Liver (tissue), 9 donors: ENCODE measurements around the gene AKR1C2. TPM values are rescaled to one million over a fixed set of nuclear protein-coding genes. Genes with fewer than 3 reads are reported as not detected.
"Not testable (repeated sequence)": the region's sequence is repeated elsewhere in the genome, so short reads cannot be mapped to it uniquely, and the experiment has no call there.

Experiments used
- DNase-seq: peaks from one replicate; pipeline ENCODE4 v3.0.0-alpha.2; 2017; ENCODE audit warnings: low spot score
- H3K27ac ChIP-seq, 2 donors: one replicate each; pipeline ENCODE4 v1.7.0; 2013; ENCODE audit warnings: inconsistent platforms in 2 of 2, low read length in 2 of 2, control low read depth in 1 of 2, low read depth in 1 of 2, mild to moderate bottlenecking in 1 of 2
- H3K27me3 ChIP-seq, 4 donors: one replicate each; pipeline versions ENCODE4 v1.6.1 to v1.7.0; 2013; ENCODE audit warnings: low read length in 3 of 4, inconsistent platforms in 1 of 4, mild to moderate bottlenecking in 1 of 4, moderate library complexity in 1 of 4; ENCODE audit not compliant: control insufficient read depth in 4 of 4, insufficient read depth in 4 of 4
- H3K36me3 ChIP-seq, 4 donors: one replicate each; pipeline versions ENCODE4 v1.6.1 to v1.7.0; 2013; ENCODE audit warnings: low read length in 3 of 4, mild to moderate bottlenecking in 3 of 4, low read depth in 1 of 4, moderate library complexity in 1 of 4; ENCODE audit not compliant: control insufficient read depth in 4 of 4, insufficient read depth in 3 of 4
- H3K4me1 ChIP-seq, 4 donors: one replicate each; pipeline versions ENCODE4 v1.6.1 to v1.7.0; 2013; ENCODE audit warnings: low read length in 3 of 4, mild to moderate bottlenecking in 3 of 4, moderate library complexity in 1 of 4; ENCODE audit not compliant: control insufficient read depth in 4 of 4, insufficient read depth in 4 of 4
- H3K4me3 ChIP-seq, 3 donors: one replicate each; pipeline versions ENCODE4 v1.6.1 to v1.7.0; 2013; ENCODE audit warnings: low read length in 3 of 3, control low read depth in 1 of 3, low read depth in 1 of 3, mild to moderate bottlenecking in 1 of 3
- H3K9ac ChIP-seq, 2 donors: one replicate each; pipeline ENCODE4 v1.7.0; 2013; ENCODE audit warnings: low read length in 2 of 2, mild to moderate bottlenecking in 2 of 2, moderate library complexity in 2 of 2, control low read depth in 1 of 2, low read depth in 1 of 2
- H3K9me3 ChIP-seq, 4 donors: one replicate each; pipeline versions ENCODE4 v1.6.1 to v1.7.0; 2013; ENCODE audit warnings: low read length in 3 of 4; ENCODE audit not compliant: control insufficient read depth in 4 of 4
- CTCF ChIP-seq: fragments of 150-350 bp; IDR thresholded peaks from 2 replicates; pipeline ENCODE4 v1.5.1; 2017; ENCODE audit warnings: improper control_type of control experiment, low read depth, low read length; ENCODE audit not compliant: missing input control
- EGR1 ChIP-seq, 2 donors: IDR thresholded peaks; 2 replicates each; pipeline ENCODE4 v1.6.1; 2016 to 2018; ENCODE audit warnings: antibody characterized with exemption in 2 of 2, low read depth in 2 of 2
- FOXA1 ChIP-seq: IDR thresholded peaks from 2 replicates; pipeline ENCODE4 v1.6.1; 2016; ENCODE audit warnings: antibody characterized with exemption
- FOXA2 ChIP-seq: IDR thresholded peaks from 2 replicates; pipeline ENCODE4 v1.6.1; 2016; ENCODE audit warnings: antibody characterized with exemption
- GABPA ChIP-seq, 2 donors: IDR thresholded peaks in 1 of 2; conservative IDR thresholded peaks in 1 of 2; 2 replicates each; pipeline ENCODE4 v1.6.1; 2016; ENCODE audit warnings: antibody characterized with exemption in 2 of 2, mild to moderate bottlenecking in 1 of 2, moderate library complexity in 1 of 2
- HNF4G ChIP-seq: IDR thresholded peaks from 2 replicates; pipeline ENCODE4 v1.6.1; 2016; ENCODE audit warnings: antibody characterized with exemption
- RAD21 ChIP-seq, 2 donors: IDR thresholded peaks; 2 replicates each; pipeline ENCODE4 v1.6.1; 2016; ENCODE audit warnings: antibody characterized with exemption in 2 of 2, mild to moderate bottlenecking in 2 of 2
- RXRA ChIP-seq, 2 donors: IDR thresholded peaks; 2 replicates each; pipeline ENCODE4 v1.6.1; 2017 to 2018; ENCODE audit warnings: antibody characterized with exemption in 2 of 2, mild to moderate bottlenecking in 1 of 2
- TAF1 ChIP-seq: conservative IDR thresholded peaks from 2 replicates; pipeline ENCODE4 v1.6.1; 2016; ENCODE audit warnings: antibody characterized with exemption, mild to moderate bottlenecking
- YY1 ChIP-seq: IDR thresholded peaks from 2 replicates; pipeline ENCODE4 v1.6.1; 2016; ENCODE audit warnings: antibody characterized with exemption, mild to moderate bottlenecking
- WGBS: extraction: QIAGEN DNeasy Blood & Tissue Kit; methylation state at CpG from one replicate; pipeline ENCODE4 v1.1.7; 2013; 5-methylcytosine and 5-hydroxymethylcytosine counted together
- polyA plus RNA-seq, 2 donors: library from polyadenylated mRNA; stranded (reverse) in 1 of 2; unstranded in 1 of 2; fragments of 200-250 nt in 1 of 2; fragments of >200 nt in 1 of 2; fragmentation: Nextera tagmentation in 1 of 2; extraction: Ambion mirVana in 1 of 2; gene quantifications; one replicate each; pipeline versions ENCODE4 v1.2.1 to v1.2.3, GENCODE V29; 2013 to 2015
- total RNA-seq, 2 donors: library from RNA; depleted of rRNA; stranded (reverse); fragments of >200 nt; gene quantifications; one replicate each; pipeline ENCODE4 v1.2.3, GENCODE V29; 2014
- TF ChIP-seq, protein P1 (sequence below): IDR thresholded peaks from 2 replicates; pipeline ENCODE4 v1.6.1; 2016; ENCODE audit warnings: antibody characterized with exemption, mild to moderate bottlenecking
- donor health status: healthy.
- donor health status: healthy.
- donor health status: healthy.
- donor health status: healthy.
- donor health status: healthy.

AKR1C2 gene
- total and polyA plus RNA-seq, 4 donors: 63.8 to 699 (median 162) TPM

- Histone ChIP-seq H3K27me3 (no peaks in the 10 kb centered on the region), H3K4me3 (no peak overlapping the region), H3K27ac (no peak overlapping the region), H3K9ac (no peak overlapping the region), H3K4me1 (peaks cover 0 to 2% (median 0%) of the 10 kb centered on the region in 4 donors), H3K36me3 (no peaks in the 10 kb centered on the region), H3K9me3 (peaks cover 0 to 2% (median under 1%) of the 10 kb centered on the region in 4 donors)
- WGBS: 69% methylated on average over 2 of the region's 2 CpGs
- no peak for TF ChIP-seq YY1
- TF ChIP-seq TAF1: no peak
- TF ChIP-seq HNF4G: no peak
- TF ChIP-seq CTCF: no peak
- no peak for TF ChIP-seq RXRA (IDR thresholded peaks at IDR 0.05)
- TF ChIP-seq, protein P1, sequence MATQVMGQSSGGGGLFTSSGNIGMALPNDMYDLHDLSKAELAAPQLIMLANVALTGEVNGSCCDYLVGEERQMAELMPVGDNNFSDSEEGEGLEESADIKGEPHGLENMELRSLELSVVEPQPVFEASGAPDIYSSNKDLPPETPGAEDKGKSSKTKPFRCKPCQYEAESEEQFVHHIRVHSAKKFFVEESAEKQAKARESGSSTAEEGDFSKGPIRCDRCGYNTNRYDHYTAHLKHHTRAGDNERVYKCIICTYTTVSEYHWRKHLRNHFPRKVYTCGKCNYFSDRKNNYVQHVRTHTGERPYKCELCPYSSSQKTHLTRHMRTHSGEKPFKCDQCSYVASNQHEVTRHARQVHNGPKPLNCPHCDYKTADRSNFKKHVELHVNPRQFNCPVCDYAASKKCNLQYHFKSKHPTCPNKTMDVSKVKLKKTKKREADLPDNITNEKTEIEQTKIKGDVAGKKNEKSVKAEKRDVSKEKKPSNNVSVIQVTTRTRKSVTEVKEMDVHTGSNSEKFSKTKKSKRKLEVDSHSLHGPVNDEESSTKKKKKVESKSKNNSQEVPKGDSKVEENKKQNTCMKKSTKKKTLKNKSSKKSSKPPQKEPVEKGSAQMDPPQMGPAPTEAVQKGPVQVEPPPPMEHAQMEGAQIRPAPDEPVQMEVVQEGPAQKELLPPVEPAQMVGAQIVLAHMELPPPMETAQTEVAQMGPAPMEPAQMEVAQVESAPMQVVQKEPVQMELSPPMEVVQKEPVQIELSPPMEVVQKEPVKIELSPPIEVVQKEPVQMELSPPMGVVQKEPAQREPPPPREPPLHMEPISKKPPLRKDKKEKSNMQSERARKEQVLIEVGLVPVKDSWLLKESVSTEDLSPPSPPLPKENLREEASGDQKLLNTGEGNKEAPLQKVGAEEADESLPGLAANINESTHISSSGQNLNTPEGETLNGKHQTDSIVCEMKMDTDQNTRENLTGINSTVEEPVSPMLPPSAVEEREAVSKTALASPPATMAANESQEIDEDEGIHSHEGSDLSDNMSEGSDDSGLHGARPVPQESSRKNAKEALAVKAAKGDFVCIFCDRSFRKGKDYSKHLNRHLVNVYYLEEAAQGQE: no peak
- TF ChIP-seq FOXA2: no peak
- no peak for TF ChIP-seq RAD21 (IDR thresholded peaks at IDR 0.05)
- no peak for TF ChIP-seq EGR1 (IDR thresholded peaks at IDR 0.05; ENCODE audit: low read depth in 2 of 2)
- no peak for TF ChIP-seq GABPA (IDR thresholded peaks at IDR 0.05 in 1 of 2, conservative IDR thresholded peaks at IDR 0.05 in 1 of 2)
- no peak for TF ChIP-seq FOXA1
- DNase-seq: no peak
Measured at GRCh38 chr10:5033061-5033778, 29.6 kb upstream of the AKR1C2 start.

GRCh38 chr10:5032444-5032843 is 28.8 kb upstream of the AKR1C2 start:
- H3K4me1 ChIP-seq, H3K27ac ChIP-seq, DNase-seq, H3K9ac ChIP-seq, H3K27me3 ChIP-seq, H3K4me3 ChIP-seq, H3K36me3 ChIP-seq, H3K9me3 ChIP-seq: not testable (repeated sequence)
- WGBS: 94% methylated on average over 22 of the region's 22 CpGs

DNA sequence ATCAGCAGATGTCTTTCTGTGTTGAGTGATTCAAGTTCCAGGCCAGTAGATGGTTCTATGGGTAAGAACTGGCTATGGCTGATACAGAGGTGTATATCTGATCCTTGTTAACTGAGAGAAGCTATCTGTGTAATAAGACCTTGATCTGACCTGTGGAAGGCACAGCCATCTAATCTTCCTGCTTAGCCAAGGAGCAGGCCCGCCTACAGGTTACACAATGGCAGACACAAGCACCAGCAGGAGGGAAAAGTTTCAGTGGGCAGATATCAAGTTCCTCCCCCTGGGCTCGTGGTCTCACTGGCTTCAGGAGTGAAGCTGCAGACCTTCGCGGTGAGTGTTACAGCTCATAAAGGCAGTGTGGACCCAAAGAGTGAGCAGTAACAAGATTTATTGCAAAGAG is 27.9 kb upstream of the AKR1C2 start:
- H3K4me1 ChIP-seq, H3K27me3 ChIP-seq, DNase-seq, H3K9ac ChIP-seq, H3K9me3 ChIP-seq, H3K4me3 ChIP-seq, H3K27ac ChIP-seq, H3K36me3 ChIP-seq: not testable (repeated sequence)
- 88% methylated on average over 4 of the region's 4 CpGs for WGBS
